H1 (cell line): ENCODE measurements around the gene CXCL5. TPM values are rescaled to one million over a fixed set of nuclear protein-coding genes. Genes with fewer than 3 reads are reported as not detected.

Experiments
- CTCF ChIA-PET: fragments of 300-600 bp; sonication (Branson Sonifier 250); formaldehyde crosslinking; loops from one replicate; lab custom pipeline; 2021; ENCODE audit not compliant: partially characterized antibody; lab: Charles Lee
- POLR2A ChIA-PET: fragments of 300-600 bp; sonication (Branson Sonifier 250); formaldehyde crosslinking; loops from one replicate; lab custom pipeline; 2021; ENCODE audit warnings: inconsistent platforms; ENCODE audit not compliant: partially characterized antibody; lab: Charles Lee
- DNase-seq, 2 experiments: peaks; one replicate each; pipeline versions ENCODE4 v3.0.0 to v3.0.0-alpha.2; 2010 to 2022; ENCODE audit warnings: low spot score in 2 of 2, low read depth in 1 of 2, mixed read lengths in 1 of 2
- FAIRE-seq: peaks from 2 replicates; lab custom pipeline; 2011; peaks lifted over from hg19 to GRCh38; lab: Jason Lieb, UNC
- H2AFZ ChIP-seq: 2 replicates; pipeline ENCODE4 v1.8.1; 2012; ENCODE audit warnings: low read length, inconsistent platforms
- H2AK5ac ChIP-seq: 2 replicates; pipeline ENCODE4 v1.6.1; 2013; ENCODE audit warnings: low read depth, low read length
- H2BK120ac ChIP-seq: replicated peaks from 2 replicates; pipeline ENCODE3; 2013; ENCODE audit warnings: low read depth, low read length, inconsistent platforms
- H2BK12ac ChIP-seq: 2 replicates; pipeline ENCODE4 v1.6.1; 2013; ENCODE audit warnings: low read depth, low read length
- H2BK15ac ChIP-seq: 2 replicates; pipeline ENCODE4 v1.6.1; 2013; ENCODE audit warnings: low read length
- H2BK20ac ChIP-seq: 2 replicates; pipeline ENCODE4 v1.6.1; 2013; ENCODE audit warnings: low read length
- H2BK5ac ChIP-seq: 2 replicates; pipeline ENCODE4 v1.6.1; 2013; ENCODE audit warnings: low read depth, low read length
- H3K14ac ChIP-seq: 2 replicates; pipeline ENCODE4 v1.6.1; 2013; ENCODE audit warnings: inconsistent platforms; ENCODE audit not compliant: insufficient read length
- H3K18ac ChIP-seq: 2 replicates; pipeline ENCODE4 v1.6.1; 2013; ENCODE audit warnings: low read length; ENCODE audit errors: extremely low read depth
- H3K23ac ChIP-seq: 2 replicates; pipeline ENCODE4 v1.6.1; 2013; ENCODE audit warnings: inconsistent platforms; ENCODE audit not compliant: insufficient read length
- H3K23me2 ChIP-seq: 2 replicates; pipeline ENCODE4 v1.6.1; 2013; ENCODE audit warnings: low read depth, low read length
- H3K27ac ChIP-seq: 2 replicates; pipeline ENCODE4 v1.6.1; 2011; ENCODE audit warnings: low read depth, low read length, inconsistent platforms
- H3K27me3 ChIP-seq, 4 experiments: replicated peaks in 1 of 4; 1 replicate in 1 of 4; 2 replicates in 3 of 4; pipeline versions ENCODE4 v1.6.1 to v1.8.1; 2011 to 2013; ENCODE audit warnings: low read length in 3 of 4, mild to moderate bottlenecking in 3 of 4, inconsistent platforms in 2 of 4, mixed read lengths in 2 of 4, moderate library complexity in 1 of 4; ENCODE audit not compliant: control insufficient read depth in 3 of 4, insufficient read depth in 3 of 4; ENCODE audit errors: extremely low read depth in 1 of 4
- H3K36me3 ChIP-seq, 4 experiments: 2 replicates each; pipeline versions ENCODE4 v1.6.1 to v1.8.1; 2011 to 2013; ENCODE audit warnings: mild to moderate bottlenecking in 4 of 4, low read length in 3 of 4, moderate library complexity in 2 of 4, control low read depth in 1 of 4, inconsistent platforms in 1 of 4; ENCODE audit not compliant: insufficient read depth in 4 of 4, control insufficient read depth in 2 of 4
- H3K4ac ChIP-seq: replicated peaks from 2 replicates; pipeline ENCODE3; 2013; ENCODE audit warnings: low read length, low read depth, mixed read lengths, inconsistent platforms; ENCODE audit not compliant: insufficient read length
- H3K4me1 ChIP-seq, 4 experiments: replicated peaks in 1 of 4; 1 replicate in 1 of 4; 2 replicates in 3 of 4; pipeline versions ENCODE4 v1.6.1 to v1.8.1; 2011 to 2013; ENCODE audit warnings: low read length in 3 of 4, inconsistent platforms in 2 of 4, mixed read lengths in 1 of 4; ENCODE audit not compliant: insufficient read depth in 4 of 4, control insufficient read depth in 3 of 4
- H3K4me2 ChIP-seq, 2 experiments: 2 replicates each; pipeline versions ENCODE4 v1.6.1 to v1.8.1; 2011 to 2013; ENCODE audit warnings: low read depth in 2 of 2, low read length in 2 of 2, control low read depth in 1 of 2, inconsistent platforms in 1 of 2, mild to moderate bottlenecking in 1 of 2; ENCODE audit not compliant: insufficient read depth in 1 of 2
- H3K4me3 ChIP-seq, 4 experiments: fragments of 200-600, 300-600 bp in 1 of 4; sonication (generic), shearing (Covaris generic), sonication (Bioruptor Twin) in 1 of 4; 2 replicates each; pipeline versions ENCODE4 v1.5.1 to v1.8.1; 2011 to 2016; ENCODE audit warnings: low read length in 4 of 4, low read depth in 3 of 4, control low read depth in 2 of 4, inconsistent platforms in 2 of 4, mild to moderate bottlenecking in 2 of 4, mixed read lengths in 1 of 4, moderate library complexity in 1 of 4; ENCODE audit not compliant: insufficient read depth in 2 of 4; ENCODE audit errors: extremely low read depth in 1 of 4
- H3K56ac ChIP-seq: replicated peaks from 2 replicates; pipeline ENCODE3; 2013; ENCODE audit warnings: low read depth, mild to moderate bottlenecking, mixed read lengths, low read length, inconsistent platforms; ENCODE audit not compliant: insufficient read length
- H3K79me1 ChIP-seq: 2 replicates; pipeline ENCODE4 v1.6.1; 2013; ENCODE audit warnings: low read depth, low read length, control low read depth
- H3K79me2 ChIP-seq, 2 experiments: 2 replicates each; pipeline versions ENCODE4 v1.6.1 to v1.8.1; 2012 to 2013; ENCODE audit warnings: low read length in 2 of 2, mild to moderate bottlenecking in 2 of 2, inconsistent platforms in 1 of 2; ENCODE audit not compliant: insufficient read depth in 2 of 2, control insufficient read depth in 1 of 2
- H3K9ac ChIP-seq, 4 experiments: replicated peaks in 1 of 4; 1 replicate in 1 of 4; 2 replicates in 3 of 4; pipeline versions ENCODE4 v1.6.1 to v1.8.1; 2011 to 2013; ENCODE audit warnings: low read depth in 3 of 4, low read length in 3 of 4, control low read depth in 2 of 4, mild to moderate bottlenecking in 2 of 4, moderate library complexity in 2 of 4, inconsistent platforms in 1 of 4; ENCODE audit errors: extremely low read depth in 1 of 4
- H3K9me3 ChIP-seq, 2 experiments: 2 replicates each; pipeline versions ENCODE4 v1.6.1 to v1.8.1; 2012 to 2013; ENCODE audit warnings: mild to moderate bottlenecking in 2 of 2, moderate library complexity in 2 of 2, control low read depth in 1 of 2, inconsistent platforms in 1 of 2, low read depth in 1 of 2, low read length in 1 of 2, mixed read lengths in 1 of 2; ENCODE audit not compliant: insufficient read depth in 2 of 2
- H4K20me1 ChIP-seq, 2 experiments: replicated peaks in 1 of 2; 2 replicates each; pipeline versions ENCODE3 to v1.8.1; 2011 to 2013; ENCODE audit warnings: inconsistent platforms in 2 of 2, low read length in 2 of 2, mild to moderate bottlenecking in 1 of 2; ENCODE audit not compliant: insufficient read depth in 2 of 2, control insufficient read depth in 1 of 2
- H4K5ac ChIP-seq: 2 replicates; pipeline ENCODE4 v1.6.1; 2013; ENCODE audit warnings: low read length, low read depth, mixed read lengths, inconsistent platforms; ENCODE audit not compliant: insufficient read length
- H4K8ac ChIP-seq: 2 replicates; pipeline ENCODE4 v1.8.0; 2013; ENCODE audit warnings: mild to moderate bottlenecking, moderate library complexity, low read length, inconsistent platforms; ENCODE audit not compliant: insufficient read depth; ENCODE audit errors: extremely low read depth
- H4K91ac ChIP-seq: replicated peaks from 2 replicates; pipeline ENCODE3; 2013; ENCODE audit warnings: low read length, mixed read lengths, inconsistent platforms; ENCODE audit not compliant: insufficient read length
- BACH1 ChIP-seq: IDR thresholded peaks from 2 replicates; pipeline ENCODE4 v1.6.1; 2012; ENCODE audit warnings: low read length, improper control_type of control experiment
- CBX5 ChIP-seq: fragments of 300-800, 300-1000 bp; sonication (generic); IDR thresholded peaks from 2 replicates; pipeline ENCODE4 v1.7.1; 2016; ENCODE audit warnings: antibody characterized with exemption, low read length, low read depth
- CBX8 ChIP-seq: fragments of 300-800, 300-1000 bp; sonication (generic); IDR thresholded peaks from 2 replicates; pipeline ENCODE4 v1.7.1; 2016; ENCODE audit warnings: low read depth, low read length, borderline replicate concordance
- EP300 ChIP-seq, 2 experiments: IDR thresholded peaks; 1 replicate in 1 of 2; 2 replicates in 1 of 2; pipeline ENCODE4 v1.6.1; 2011 to 2012; ENCODE audit warnings: low read depth in 2 of 2, low read length in 2 of 2, mild to moderate bottlenecking in 2 of 2, borderline replicate concordance in 1 of 2, inconsistent platforms in 1 of 2, moderate library complexity in 1 of 2
- EZH2 ChIP-seq: fragments of 200-600 bp; sonication (generic); IDR thresholded peaks from 2 replicates; pipeline ENCODE4 v1.7.1; 2012; ENCODE audit warnings: low read depth, mild to moderate bottlenecking, moderate library complexity, low read length, inconsistent platforms; ENCODE audit not compliant: severe bottlenecking
- GTF2F1 ChIP-seq: IDR thresholded peaks from 2 replicates; pipeline ENCODE4 v1.6.1; 2012; ENCODE audit warnings: low read depth, low read length, improper control_type of control experiment, borderline replicate concordance
- JUN ChIP-seq: IDR thresholded peaks from 2 replicates; pipeline ENCODE4 v1.6.1; 2011; ENCODE audit warnings: low read depth, mild to moderate bottlenecking, improper control_type of control experiment, low read length
- KDM4A ChIP-seq: IDR thresholded peaks from one replicate; pipeline ENCODE4 v1.7.1; 2012; ENCODE audit warnings: low read depth, mild to moderate bottlenecking, moderate library complexity, low read length, inconsistent platforms; ENCODE audit not compliant: severe bottlenecking
- NRF1 ChIP-seq: IDR thresholded peaks from 2 replicates; pipeline ENCODE4 v1.6.1; 2011; ENCODE audit warnings: mild to moderate bottlenecking, low read depth, low read length, improper control_type of control experiment
- POU5F1 ChIP-seq: IDR thresholded peaks from 2 replicates; pipeline ENCODE4 v1.6.1; 2011; ENCODE audit warnings: low read depth, mild to moderate bottlenecking, low read length, moderate library complexity
- RBBP5 ChIP-seq: IDR thresholded peaks from 2 replicates; pipeline ENCODE4 v1.7.1; 2012; ENCODE audit warnings: low read depth, mild to moderate bottlenecking, inconsistent platforms, low read length, moderate library complexity, borderline replicate concordance
- SIRT6 ChIP-seq: IDR thresholded peaks from one replicate; pipeline ENCODE4 v1.7.1; 2012; ENCODE audit warnings: low read length, inconsistent platforms
- SP1 ChIP-seq: IDR thresholded peaks from 2 replicates; pipeline ENCODE4 v1.6.1; 2011; ENCODE audit warnings: low read depth, low read length
- YY1 ChIP-seq: IDR thresholded peaks from 2 replicates; pipeline ENCODE4 v1.6.1; 2011; ENCODE audit warnings: low read depth, mild to moderate bottlenecking, low read length
- polyA plus RNA-seq, 7 experiments: library from polyadenylated mRNA; depleted of rRNA in 3 of 7; stranded (reverse) in 5 of 7; unstranded in 2 of 7; fragments of >200 nt in 5 of 7; fragments of 200-250 nt in 2 of 7; gene quantifications; 1 replicate in 5 of 7; 2 replicates in 1 of 7; 4 replicates in 1 of 7; pipeline versions ENCODE4 v1.2.1 to v1.2.3, GENCODE V29; 2011 to 2013; ENCODE audit warnings: missing spikeins in 2 of 7, mixed read lengths in 2 of 7
- total RNA-seq: library from RNA; stranded (reverse); fragmentation: NEBNext Ultra II Directional; extraction: Animal tissue kit (Norgen Biotek cat#: 25700); gene quantifications from 2 replicates; pipeline ENCODE4 v1.2.1, GENCODE V29; 2021

Gene CXCL5
- total and polyA plus RNA-seq, 2 of the 8 experiments (the other 6 are each of a cell fraction or from before 2014, with no cell fraction given) = 10.9 to 15.6 TPM

- Histone ChIP-seq H3K9me3 (peaks cover 0 to 8% of the 10 kb centered on the region in 2 experiments; a peak in 2 of 4 replicates), H3K27ac (no peak overlapping the region), H3K23me2 (no peaks in the 10 kb centered on the region), H2AK5ac (no peak overlapping the region), H3K79me1 (no peaks in the 10 kb centered on the region), H2BK5ac (peak overlapping the region; percentile 21; the same call in 1 of the 2 replicates), H4K91ac (peak overlapping the region; percentile 58), H3K4me3 (no peak overlapping the region), H3K9ac (no peak overlapping the region), H3K14ac (no peak overlapping the region), H2BK15ac (peak overlapping the region; percentile 67; the same call in 1 of the 2 replicates), H4K5ac (no peak overlapping the region), H3K4me2 (no peak overlapping the region), H2BK120ac (no peak overlapping the region), H3K23ac (no peak overlapping the region), H4K20me1 (no peaks in the 10 kb centered on the region), H4K8ac (no peak overlapping the region), H3K79me2 (no peaks in the 10 kb centered on the region), H3K36me3 (no peaks in the 10 kb centered on the region), H2BK20ac (peak overlapping the region; percentile 61; the same call in 1 of the 2 replicates), H3K27me3 (no peaks in the 10 kb centered on the region; a peak in 1 of 7 replicates), H2BK12ac (no peak overlapping the region), H3K4me1 (0 out of 7 replicates have a peak, but pooled peaks cover 0 to 1% (median 0%) of the 10 kb centered on the region in 4 experiments), H3K4ac (no peak overlapping the region), H2AFZ (0 out of 2 replicates have a peak overlapping the region, but pooled peaks have one; percentile 10), H3K18ac (no peak overlapping the region), H3K56ac (no peak overlapping the region)
- CTCF ChIA-PET = interaction anchor here (0.6 to 1.5 kb wide), 6 partner anchors 51 to 238 kb away, joined by 3 to 5 read pairs (median 4); no protein-coding TSS in a partner anchor
- TF ChIP-seq EZH2 (no peak), CBX5 (no peak), CBX8 (no peak), YY1 (no peak), SIRT6 (no peak), SP1 (no peak), GTF2F1 (no peak), EP300 (IDR thresholded peaks at IDR 0.05; ENCODE audit: borderline replicate concordance in 1 of 2, low read depth in 2 of 2, low read length in 2 of 2) (no peak), POU5F1 (no peak), JUN (no peak), RBBP5 (no peak), BACH1 (no peak), NRF1 (no peak), KDM4A (no peak)
- POLR2A ChIA-PET = interaction anchor here (1.5 kb wide), 1 partner anchor 69 kb away, joined by 4 read pairs; no protein-coding TSS in a partner anchor
- no peak for DNase-seq
- FAIRE-seq = no peak
These were observed 30.6 kb downstream of the CXCL5 start for GRCh38 chr4:73967866-73968265.
